Suppressor macrophage (primary cell): ENCODE measurements around the gene NUDT5.
A peak's percentile ranks its signal among the peaks of the same experiment; 100 is the strongest.
"Not testable (repeated sequence)": the region's sequence is repeated elsewhere in the genome, so short reads cannot be mapped to it uniquely, and the experiment has no call there.

Experiments
- DNase-seq, 4 experiments: peaks; one replicate each; pipeline ENCODE4 v3.0.0-alpha.2; 2020 to 2022
- total RNA-seq, 17 experiments: gene quantifications; one replicate each; lab custom pipeline; 2026; ENCODE audit warnings: mixed read lengths in 6 of 17, inconsistent platforms in 3 of 17; lab: John Stamatoyannopoulos, UW

NUDT5 gene
- total RNA-seq: 19.3 to 64.3 (median 47.4) reads per million in 17 experiments

GRCh38 chr10:12195603-12196506 lies at the start of gene NUDT5, which contains the start of gene CDC123:
Gene NUDT5 (minus strand): TSS chr10:12195891. CDS start chr10:12186291, 9,600 bp downstream.
Gene CDC123 (plus strand): TSS chr10:12196188. CDS start chr10:12196246, 58 bp downstream.
- peak; percentile 91 to 94 (median 92) for DNase-seq

DNA sequence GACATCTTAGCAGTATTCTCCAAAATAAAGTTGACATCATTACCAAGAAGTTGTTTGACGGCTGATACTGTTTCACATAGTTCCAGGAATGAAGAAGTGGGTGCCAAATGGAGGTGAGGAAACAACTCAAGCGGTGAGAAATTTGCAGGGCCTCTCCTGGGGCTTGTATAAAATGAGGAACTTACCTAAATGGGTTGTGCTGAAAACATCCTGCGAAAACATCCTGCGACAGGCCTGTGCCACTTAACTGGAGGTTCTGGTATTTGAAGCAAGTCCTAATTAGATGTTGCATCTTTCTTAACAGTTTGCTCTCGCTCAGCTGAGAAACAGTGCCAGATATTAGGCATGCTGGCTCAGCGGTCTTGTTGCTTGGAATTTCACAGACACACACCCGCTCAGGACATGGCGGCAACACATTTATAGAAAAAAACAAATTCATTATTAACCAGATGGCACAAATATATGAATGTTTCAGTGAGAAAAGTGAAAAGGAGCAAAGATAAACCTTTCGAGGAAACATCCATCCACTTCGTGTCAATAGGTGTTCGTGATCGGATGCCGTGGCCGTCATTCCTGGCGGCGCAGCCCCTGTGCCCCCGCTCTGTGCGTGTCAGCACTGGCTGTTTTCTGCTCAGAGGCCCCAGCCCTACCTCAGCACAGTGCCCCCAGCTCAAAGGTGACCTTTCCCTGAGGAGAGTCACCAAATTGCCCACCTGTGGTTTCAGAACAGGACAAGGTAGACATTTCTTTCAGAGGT lies 48.4 kb upstream of the NUDT5 start:
- DNase-seq: peak; percentile 27 to 57 (median 34)

- DNase-seq: peak; percentile 87 to 96 (median 92)
Observed at GRCh38 chr10:12241810-12242529, 46.3 kb upstream of the NUDT5 start.

- no peak for DNase-seq
Observed at GRCh38 chr10:12238821-12239220, 43.1 kb upstream of the NUDT5 start.

DNA sequence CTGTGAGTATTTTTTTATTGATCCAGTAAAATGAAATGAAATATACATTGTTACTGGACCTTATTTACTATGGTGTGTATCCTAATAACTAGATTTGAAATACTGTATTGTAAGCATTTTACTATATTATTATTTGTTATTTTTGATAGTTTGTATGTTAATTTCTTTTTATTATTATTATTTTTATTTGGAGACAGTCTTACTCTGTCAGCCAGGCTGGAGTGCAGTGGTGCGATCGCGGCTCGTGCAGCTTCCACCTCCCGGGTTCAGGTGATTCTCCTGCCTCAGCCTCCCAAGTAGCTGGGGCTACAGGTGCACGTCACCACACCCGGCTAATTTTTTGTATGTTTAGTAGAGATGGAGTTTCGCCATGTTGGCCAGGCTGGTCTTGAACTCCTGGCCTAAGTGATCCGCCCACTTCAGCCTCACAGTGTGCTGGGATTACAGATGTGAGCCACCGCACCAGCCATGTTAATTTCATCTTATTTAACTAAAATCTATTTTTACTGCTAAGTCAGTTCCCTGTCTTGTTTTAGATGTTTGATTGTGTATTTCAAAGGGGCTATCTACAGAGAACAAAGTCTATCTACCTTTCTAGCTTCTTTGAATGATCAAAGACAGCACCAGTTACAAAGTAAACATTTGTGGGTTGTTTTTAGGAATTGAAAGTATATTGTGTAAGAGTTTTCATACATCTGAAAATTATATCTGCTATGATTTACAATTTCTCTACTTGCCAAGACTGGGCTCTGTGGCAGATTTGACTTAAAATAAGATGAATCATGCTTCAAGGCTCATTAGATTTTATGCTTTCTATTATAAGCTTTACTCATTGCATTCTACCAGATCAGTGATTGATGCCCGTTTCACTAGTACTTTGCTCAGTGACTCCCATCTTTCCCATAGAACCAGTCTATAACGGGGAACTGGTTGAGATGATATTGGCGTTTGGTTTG lies 41.9 kb upstream of the NUDT5 start:
- no peak for DNase-seq

- no peak for DNase-seq
Observed at GRCh38 chr10:12235796-12236195, 40.1 kb upstream of the NUDT5 start.

DNA sequence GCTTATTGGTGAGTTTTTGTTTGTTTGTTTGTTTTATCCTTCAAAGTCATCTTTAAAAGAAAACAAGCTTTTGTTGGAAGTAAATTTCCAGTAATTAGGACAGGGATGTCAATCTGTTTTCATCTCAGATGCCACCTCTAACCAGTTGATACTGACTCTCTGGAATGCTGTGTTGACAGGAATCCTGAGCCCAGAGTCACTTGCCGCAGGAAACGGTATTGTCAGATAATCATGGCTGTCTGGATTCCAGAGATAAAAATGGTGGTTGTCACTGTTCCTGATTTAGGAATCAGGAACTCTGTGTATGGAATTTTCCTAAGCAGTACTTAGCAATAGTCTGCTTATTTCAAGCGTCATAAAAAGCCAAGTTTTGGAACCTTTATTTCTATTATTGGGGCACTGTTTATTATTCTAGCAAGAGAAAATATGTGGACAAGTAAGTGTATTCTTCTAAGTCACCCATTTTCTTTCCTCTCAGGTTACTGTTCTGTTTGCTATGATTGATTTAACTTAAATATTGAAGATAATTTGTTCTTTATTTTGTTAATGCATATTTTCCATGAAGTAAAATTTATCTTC lies 39.5 kb upstream of the NUDT5 start:
- DNase-seq: no peak

DNA sequence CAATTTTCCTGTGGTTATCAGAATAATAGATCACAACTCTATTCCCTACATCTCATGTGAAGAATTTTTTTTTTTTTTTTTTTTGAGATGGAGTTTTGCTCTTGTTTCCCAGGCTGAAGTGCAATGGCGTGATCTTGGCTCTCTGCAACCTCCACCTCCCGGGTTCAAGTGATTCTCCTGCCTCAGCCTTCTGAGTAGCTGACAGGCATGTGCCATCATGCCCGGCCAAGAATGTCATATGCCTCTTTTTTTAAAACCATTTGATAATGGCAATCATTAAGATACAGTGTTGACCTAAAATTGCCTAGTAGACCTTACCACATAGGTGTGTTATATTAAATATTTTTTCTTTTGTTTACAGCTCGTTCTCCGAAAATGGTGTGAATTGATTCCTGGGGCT lies 39.0 kb upstream of the NUDT5 start:
- not testable (repeated sequence) for DNase-seq

DNA sequence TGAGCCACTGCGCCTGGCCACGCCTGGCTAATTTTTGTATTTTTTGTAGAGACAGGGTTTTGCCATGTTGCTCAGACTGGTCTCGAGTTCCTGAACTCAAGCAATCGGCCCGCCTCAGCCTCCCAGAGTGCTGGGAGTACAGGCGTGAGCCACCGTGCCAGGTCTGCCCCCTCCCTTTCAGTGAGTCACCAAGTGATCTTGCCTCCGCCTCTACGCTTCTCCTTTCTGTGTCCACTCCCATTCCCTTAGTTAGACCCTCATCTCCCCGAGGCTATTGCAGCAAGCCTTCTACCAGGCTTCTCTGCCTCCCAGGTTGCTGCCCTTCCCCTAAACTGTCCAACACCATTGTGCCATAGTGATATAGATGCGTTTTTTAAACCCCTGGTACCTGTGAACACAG lies 33.2 kb upstream of the NUDT5 start:
- DNase-seq: no peak

- DNase-seq: not testable (repeated sequence)
Observed at GRCh38 chr10:12226438-12226837, 30.7 kb upstream of the NUDT5 start.

GRCh38 chr10:12225444-12225843 lies 29.8 kb upstream of the NUDT5 start:
- no peak for DNase-seq

- peak in 2 of 4 experiments; percentile 5 to 10 for DNase-seq
Observed at GRCh38 chr10:12221323-12222298, 25.9 kb upstream of the NUDT5 start.

- peak; percentile 31 to 52 (median 40) for DNase-seq
Observed at GRCh38 chr10:12218991-12219390, 23.3 kb upstream of the NUDT5 start.

- peak; percentile 36 to 75 (median 64) for DNase-seq
Observed at GRCh38 chr10:12214763-12215218, 19.1 kb upstream of the NUDT5 start.

DNA sequence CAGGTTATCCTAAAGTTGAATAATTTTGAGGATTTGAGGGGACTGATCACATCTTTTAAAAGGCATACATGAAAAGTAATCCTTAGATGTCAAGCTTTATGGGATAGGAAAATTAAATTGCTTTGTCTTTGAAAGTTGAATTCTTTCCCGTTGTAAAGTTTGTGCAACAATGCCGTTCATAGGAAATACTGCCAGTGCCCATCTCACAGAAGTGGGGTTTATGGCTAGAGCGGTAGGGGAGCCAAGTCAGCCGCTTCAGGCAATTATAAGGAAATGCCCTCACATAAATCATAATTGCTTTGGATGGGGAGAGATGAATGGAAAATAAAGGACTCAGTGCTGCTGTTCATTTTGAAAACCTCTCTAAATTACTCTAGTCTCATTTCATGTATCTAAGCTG lies 18.4 kb upstream of the NUDT5 start:
- no peak for DNase-seq

- DNase-seq: no peak
Observed at GRCh38 chr10:12213621-12214020, 17.9 kb upstream of the NUDT5 start.

DNA sequence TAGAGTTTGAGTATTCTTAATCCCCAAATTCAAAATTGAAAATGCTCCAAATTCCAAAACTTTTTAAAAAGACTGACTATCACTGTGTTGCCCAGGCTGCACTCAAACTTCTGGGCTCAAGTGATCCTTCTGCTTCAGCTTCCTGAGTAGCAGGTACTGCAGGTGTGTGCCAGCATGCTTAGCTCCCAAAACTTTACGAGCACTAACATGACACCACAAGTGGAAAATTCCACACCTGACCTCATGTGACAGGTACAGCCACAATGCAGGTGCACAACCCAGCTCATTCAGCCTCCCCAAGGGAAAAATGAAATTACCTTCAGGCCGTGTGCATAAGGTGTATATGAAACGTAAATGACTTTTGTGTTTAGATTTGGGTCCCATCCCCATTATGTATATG lies 16.8 kb upstream of the NUDT5 start:
- DNase-seq: no peak

GRCh38 chr10:12208460-12208859 lies 12.8 kb upstream of the NUDT5 start:
- DNase-seq: no peak

GRCh38 chr10:12207114-12207513 lies 11.4 kb upstream of the NUDT5 start:
- no peak for DNase-seq

DNA sequence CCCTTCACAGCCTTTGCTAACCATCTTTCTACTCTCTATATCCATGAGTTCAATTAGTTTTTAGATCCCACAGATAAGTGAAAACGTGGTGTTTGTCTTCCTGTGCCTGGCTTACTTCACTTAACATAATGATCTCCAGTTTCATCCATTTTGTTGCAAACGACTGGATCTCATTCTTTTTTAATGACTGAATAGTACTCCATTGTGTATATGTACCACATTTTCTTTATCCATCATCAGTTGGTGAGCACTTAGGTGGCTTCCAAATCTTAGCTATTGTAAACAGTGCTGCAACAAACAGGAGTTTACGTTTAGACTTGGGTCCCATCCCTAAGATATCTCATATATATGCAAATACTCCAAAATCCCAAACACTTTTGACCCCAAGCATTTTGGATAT lies 9.4 kb upstream of the NUDT5 start:
- DNase-seq: no peak
